ENCODE measurements around the gene AIP.

GRCh38 chr11:67445515-67445914 lies 37.3 kb upstream of the AIP start:
- TF ChIP-seq CTCF (conservative IDR thresholded peaks at IDR 0.05; ENCODE audit: low read depth, low read length) (no peak), EZH2 (IDR thresholded peaks at IDR 0.05; ENCODE audit: low read length, unreplicated experiment) (no peak)
